ENCODE results near the gene GNAI3. TPM values are rescaled to one million over a fixed set of nuclear protein-coding genes. Genes with fewer than 3 reads are reported as not detected.

The GNAI3 gene
- total RNA-seq, 1 donor from 2014 or later, result 7.6 TPM

DNA sequence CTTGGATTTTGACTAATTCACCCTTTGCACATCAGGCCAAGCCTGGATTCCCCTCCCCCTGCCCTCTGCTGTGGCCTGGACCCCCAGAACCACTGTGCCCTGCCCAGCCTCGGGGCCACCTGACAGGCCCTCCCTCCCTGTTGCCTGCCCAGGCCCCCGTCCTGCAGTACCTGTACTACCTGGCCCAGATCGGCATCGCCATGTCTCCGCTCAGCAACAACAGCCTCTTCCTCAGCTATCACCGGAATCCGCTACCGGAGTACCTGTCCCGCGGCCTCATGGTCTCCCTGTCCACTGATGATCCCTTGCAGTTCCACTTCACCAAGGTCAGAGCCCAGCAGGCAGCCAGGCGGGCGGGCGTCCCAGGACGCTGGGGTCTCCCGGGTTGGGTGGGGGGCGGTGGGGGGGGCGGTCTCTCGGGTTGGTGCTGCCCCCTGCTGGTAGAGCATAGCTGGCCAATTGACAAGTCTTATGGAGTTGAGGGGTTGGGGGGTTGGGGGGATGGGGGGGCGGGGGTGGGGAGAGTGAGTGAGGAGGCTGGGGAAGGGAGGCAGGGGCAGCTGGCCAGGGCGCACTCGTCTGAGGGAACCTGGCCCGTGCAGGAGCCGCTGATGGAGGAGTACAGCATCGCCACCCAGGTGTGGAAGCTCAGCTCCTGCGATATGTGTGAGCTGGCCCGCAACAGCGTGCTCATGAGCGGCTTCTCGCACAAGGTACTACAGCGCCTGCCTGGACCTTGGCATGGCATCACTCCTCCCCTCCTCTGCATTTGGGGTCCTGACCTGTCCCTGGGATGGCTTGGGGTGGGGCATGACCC is 81.9 kb downstream of the GNAI3 start:
- Mint-ChIP-seq H3K4me3 (ENCODE audit: unreplicated experiment) (no peak overlapping the region), H3K27ac (ENCODE audit: unreplicated experiment) (no peak overlapping the region), H3K9me3 (ENCODE audit: unreplicated experiment) (no peaks in the 10 kb centered on the region), H3K36me3 (ENCODE audit: unreplicated experiment) (peaks cover 39% of the 10 kb centered on the region), H3K27me3 (ENCODE audit: unreplicated experiment) (no peaks in the 10 kb centered on the region), H3K4me1 (ENCODE audit: unreplicated experiment) (peaks cover 2% of the 10 kb centered on the region)
- TF ChIP-seq, protein P1, sequence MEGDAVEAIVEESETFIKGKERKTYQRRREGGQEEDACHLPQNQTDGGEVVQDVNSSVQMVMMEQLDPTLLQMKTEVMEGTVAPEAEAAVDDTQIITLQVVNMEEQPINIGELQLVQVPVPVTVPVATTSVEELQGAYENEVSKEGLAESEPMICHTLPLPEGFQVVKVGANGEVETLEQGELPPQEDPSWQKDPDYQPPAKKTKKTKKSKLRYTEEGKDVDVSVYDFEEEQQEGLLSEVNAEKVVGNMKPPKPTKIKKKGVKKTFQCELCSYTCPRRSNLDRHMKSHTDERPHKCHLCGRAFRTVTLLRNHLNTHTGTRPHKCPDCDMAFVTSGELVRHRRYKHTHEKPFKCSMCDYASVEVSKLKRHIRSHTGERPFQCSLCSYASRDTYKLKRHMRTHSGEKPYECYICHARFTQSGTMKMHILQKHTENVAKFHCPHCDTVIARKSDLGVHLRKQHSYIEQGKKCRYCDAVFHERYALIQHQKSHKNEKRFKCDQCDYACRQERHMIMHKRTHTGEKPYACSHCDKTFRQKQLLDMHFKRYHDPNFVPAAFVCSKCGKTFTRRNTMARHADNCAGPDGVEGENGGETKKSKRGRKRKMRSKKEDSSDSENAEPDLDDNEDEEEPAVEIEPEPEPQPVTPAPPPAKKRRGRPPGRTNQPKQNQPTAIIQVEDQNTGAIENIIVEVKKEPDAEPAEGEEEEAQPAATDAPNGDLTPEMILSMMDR (IDR thresholded peaks at IDR 0.05), result peak; percentile 47
- no peak for DNase-seq (ENCODE audit: extremely low spot score, unreplicated experiment)

DNA sequence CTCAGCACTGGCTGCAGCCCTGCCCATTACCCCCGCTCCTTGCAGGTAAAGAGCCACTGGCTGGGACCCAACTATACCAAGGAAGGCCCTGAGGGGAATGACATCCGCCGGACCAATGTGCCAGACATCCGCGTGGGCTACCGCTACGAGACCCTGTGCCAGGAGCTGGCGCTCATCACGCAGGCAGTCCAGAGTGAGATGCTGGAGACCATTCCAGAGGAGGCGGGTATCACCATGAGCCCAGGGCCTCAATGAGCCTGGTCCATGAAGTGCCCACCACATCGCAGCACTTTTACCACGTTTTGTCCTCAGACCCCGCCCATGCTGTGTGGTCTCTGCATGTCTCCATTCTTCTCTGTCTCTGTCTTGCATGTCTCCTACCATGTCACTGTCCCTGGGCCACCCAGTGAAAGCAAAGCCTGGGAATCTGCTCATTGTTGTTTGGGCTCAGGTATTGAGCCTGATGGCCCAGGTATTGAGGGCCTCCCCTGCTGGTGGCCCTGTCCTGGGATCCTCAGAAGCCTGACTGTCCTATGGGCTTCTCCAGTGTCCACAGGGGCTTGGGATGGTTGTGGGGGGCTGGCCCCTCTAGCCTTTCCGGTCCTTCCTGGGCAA is 82.6 kb downstream of the GNAI3 start:
- Mint-ChIP-seq H3K4me3 (ENCODE audit: unreplicated experiment) (no peak overlapping the region), H3K36me3 (ENCODE audit: unreplicated experiment) (peaks cover 36% of the 10 kb centered on the region), H3K4me1 (ENCODE audit: unreplicated experiment) (peaks cover 5% of the 10 kb centered on the region), H3K27ac (ENCODE audit: unreplicated experiment) (no peak overlapping the region), H3K9me3 (ENCODE audit: unreplicated experiment) (no peaks in the 10 kb centered on the region), H3K27me3 (ENCODE audit: unreplicated experiment) (no peaks in the 10 kb centered on the region)
- peak; percentile 75 for DNase-seq (ENCODE audit: extremely low spot score, unreplicated experiment)
- TF ChIP-seq, protein P1 (IDR thresholded peaks at IDR 0.05), result no peak

DNA sequence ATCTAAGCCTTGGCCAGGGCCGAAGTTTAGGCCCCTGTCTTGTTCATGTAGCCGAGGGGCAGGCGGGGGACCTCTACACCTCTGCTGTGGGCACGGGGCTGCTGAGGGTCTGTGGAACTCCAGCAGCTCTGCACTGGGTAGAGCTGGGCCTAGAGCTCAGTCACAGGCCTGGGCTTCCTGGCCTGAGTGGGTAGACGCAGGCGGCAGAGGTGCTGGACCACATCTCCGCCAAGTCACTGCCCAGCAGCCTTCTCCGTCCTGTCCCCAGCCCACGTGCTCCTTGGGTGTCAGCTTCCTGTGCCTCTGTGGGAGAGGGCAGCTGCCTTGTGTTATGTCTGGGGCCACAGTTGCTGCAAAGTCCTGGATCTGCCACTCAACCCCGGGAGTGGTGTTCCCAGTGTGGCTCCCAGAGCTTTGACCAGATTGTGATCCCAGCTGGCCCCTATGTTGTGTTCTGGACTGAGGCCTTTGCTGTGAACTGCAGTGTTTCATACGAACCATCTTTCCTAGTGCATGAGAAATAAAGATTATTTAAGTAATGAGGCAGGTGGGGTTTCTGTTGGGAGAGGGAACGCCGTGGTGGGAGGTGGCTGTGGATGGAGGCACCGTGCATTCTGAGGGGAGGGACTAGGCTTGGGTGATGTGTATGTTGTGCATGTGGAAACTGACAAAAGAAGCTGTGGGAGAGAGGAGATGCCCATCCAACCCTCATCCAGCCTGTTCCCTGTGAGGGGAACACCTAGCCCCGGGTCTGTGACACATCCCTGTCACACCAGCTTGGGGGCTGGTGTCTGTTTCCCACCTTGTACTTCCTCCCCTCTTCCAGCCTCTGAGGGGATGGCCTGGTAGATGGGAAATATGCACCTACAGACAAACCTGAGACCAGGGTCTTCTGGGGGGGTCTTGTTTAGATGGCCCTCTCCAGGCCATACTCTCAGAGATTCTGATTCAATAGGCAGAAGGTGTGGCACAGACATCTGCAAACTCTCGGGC is 83.4 kb downstream of the GNAI3 start:
- Mint-ChIP-seq H3K36me3 (ENCODE audit: unreplicated experiment) (peaks cover 31% of the 10 kb centered on the region), H3K4me3 (ENCODE audit: unreplicated experiment) (no peak overlapping the region), H3K27me3 (ENCODE audit: unreplicated experiment) (no peaks in the 10 kb centered on the region), H3K27ac (ENCODE audit: unreplicated experiment) (no peak overlapping the region), H3K9me3 (ENCODE audit: unreplicated experiment) (no peaks in the 10 kb centered on the region), H3K4me1 (ENCODE audit: unreplicated experiment) (peaks cover 12% of the 10 kb centered on the region)
- TF ChIP-seq, protein P1 (IDR thresholded peaks at IDR 0.05), result no peak
- DNase-seq (ENCODE audit: extremely low spot score, unreplicated experiment), result peak; percentile 77

DNA sequence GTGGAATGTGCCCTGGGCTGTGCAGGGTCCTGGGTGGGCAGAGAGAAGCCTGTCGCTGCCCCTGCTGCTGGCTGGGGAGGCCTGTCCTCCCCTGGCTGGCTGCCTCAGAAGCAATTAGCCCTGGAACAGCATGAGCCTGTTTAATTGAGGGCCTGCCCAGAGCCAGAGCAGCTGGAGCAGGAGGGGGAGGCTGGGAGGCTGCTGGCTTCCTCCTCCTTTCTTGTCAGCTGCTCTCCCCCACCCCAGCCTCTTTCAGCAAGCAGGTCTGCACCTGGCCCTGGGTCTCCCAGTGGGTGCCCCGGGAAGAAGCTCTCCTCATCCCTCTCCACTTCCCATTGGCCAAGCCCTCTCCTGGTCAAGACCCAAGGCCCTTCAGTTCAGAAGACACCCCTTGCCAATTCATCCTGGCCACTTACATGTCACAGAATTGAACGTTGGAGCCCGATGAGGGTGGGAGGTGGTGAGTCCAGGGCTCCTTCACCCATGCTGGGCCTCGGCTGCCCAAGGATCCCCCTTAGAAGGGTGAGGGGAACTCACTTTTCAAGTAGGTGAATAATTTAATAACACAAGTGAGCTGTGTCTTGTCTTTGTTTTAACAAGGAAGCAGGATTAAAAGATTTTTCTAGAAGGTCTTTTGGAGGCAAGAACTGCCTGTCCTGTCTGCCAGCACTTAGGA is 84.4 kb downstream of the GNAI3 start:
- H3K27me3 Mint-ChIP-seq (ENCODE audit: unreplicated experiment), result no peaks in the 10 kb centered on the region
- H3K4me1 Mint-ChIP-seq (ENCODE audit: unreplicated experiment), result peaks cover 12% of the 10 kb centered on the region
- H3K36me3 Mint-ChIP-seq (ENCODE audit: unreplicated experiment), result peaks cover 26% of the 10 kb centered on the region
- no peak overlapping the region for H3K27ac Mint-ChIP-seq (ENCODE audit: unreplicated experiment)
- DNase-seq (ENCODE audit: extremely low spot score, unreplicated experiment), result no peak
- no peak overlapping the region for H3K4me3 Mint-ChIP-seq (ENCODE audit: unreplicated experiment)
- H3K9me3 Mint-ChIP-seq (ENCODE audit: unreplicated experiment), result no peaks in the 10 kb centered on the region
- TF ChIP-seq, protein P1 (IDR thresholded peaks at IDR 0.05), result no peak

All from osteocyte (in vitro differentiated cells).